B cell (primary cell): ENCODE measurements around the gene OMA1.
"Not testable (repeated sequence)": the region's sequence is repeated elsewhere in the genome, so short reads cannot be mapped to it uniquely, and the experiment has no call there.

Experiments
- CTCF ChIP-seq: fragments of 200-600 bp; IDR thresholded peaks from one replicate; pipeline ENCODE4 v1.8.0; 2022; ENCODE audit warnings: antibody characterized with exemption, mild to moderate bottlenecking
- EZH2 ChIP-seq: IDR thresholded peaks from 2 replicates; pipeline ENCODE4 v1.6.1; 2012; ENCODE audit warnings: borderline replicate concordance, low read depth, mild to moderate bottlenecking, moderate library complexity, low read length; ENCODE audit not compliant: insufficient read depth, poor library complexity, severe bottlenecking

DNA sequence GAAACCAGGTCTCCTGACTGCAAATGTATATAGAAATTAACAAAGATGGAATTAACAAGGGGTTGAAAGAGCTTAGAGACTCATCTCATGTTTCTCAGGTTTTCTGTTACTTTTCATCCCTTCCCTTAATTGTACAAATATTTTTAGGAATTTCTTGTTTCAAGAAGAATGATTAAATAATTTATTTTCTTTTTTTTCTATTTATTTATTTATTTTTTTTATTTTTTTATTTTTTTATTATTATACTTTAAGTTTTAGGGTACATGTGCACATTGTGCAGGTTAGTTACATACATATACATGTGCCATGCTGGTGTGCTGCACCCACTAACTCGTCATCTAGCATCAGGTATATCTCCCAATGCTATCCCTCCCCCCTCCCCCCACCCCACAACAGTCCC lies 35.6 kb upstream of the OMA1 start:
- TF ChIP-seq CTCF, EZH2: not testable (repeated sequence)
